ENCODE results near the gene FLNB. TPM values are rescaled to one million over a fixed set of nuclear protein-coding genes. Genes with fewer than 3 reads are reported as not detected.
"Not testable (repeated sequence)": the region's sequence is repeated elsewhere in the genome, so short reads cannot be mapped to it uniquely, and the experiment has no call there.

FLNB gene
- total RNA-seq, 2 donors from 2014 or later, result 28.0 to 94.4 TPM

- DNase-seq (no peak), ATAC-seq (no peak)
- intact Hi-C loops (cut with DNase I), result no loop called here
Observed at GRCh38 chr3:57980416-57980815, 27.8 kb upstream of the FLNB start.

- DNase-seq, result no peak
- no peak for ATAC-seq
- intact Hi-C loops (cut with DNase I), result no loop called here
Observed at GRCh38 chr3:57981483-57982087, 26.6 kb upstream of the FLNB start.

- ATAC-seq (no peak), DNase-seq (no peak)
- intact Hi-C loops (cut with DNase I), result no loop called here
Observed at GRCh38 chr3:57982561-57983243, 25.5 kb upstream of the FLNB start.

- DNase-seq, result peak; percentile 80
Observed at GRCh38 chr3:57983734-57984518, 24.3 kb upstream of the FLNB start.

GRCh38 chr3:57985176-57985983 lies 22.8 kb upstream of the FLNB start:
- intact Hi-C loops (cut with DNase I), result no loop called here
- DNase-seq (no peak), ATAC-seq (no peak)

More at GRCh38 chr3:57983734-57984518, 24.3 kb upstream of the FLNB start:
- peak; percentile 88 to 97 for ATAC-seq
- intact Hi-C loops (cut with DNase I), result no loop called here

GRCh38 chr3:57985984-57986246 lies 22.3 kb upstream of the FLNB start:
- ATAC-seq, result no peak
- intact Hi-C loops (cut with DNase I), result no loop called here
- DNase-seq, result no peak

- no peak for ATAC-seq
- intact Hi-C loops (cut with DNase I), result no loop called here
- no peak for DNase-seq
Observed at GRCh38 chr3:57986261-57986660, 22.0 kb upstream of the FLNB start.

- intact Hi-C loops (cut with DNase I); ATAC-seq; DNase-seq: not testable (repeated sequence)
Observed at GRCh38 chr3:57989198-57989597, 19.0 kb upstream of the FLNB start.

- intact Hi-C loops (cut with DNase I), result no loop called here
- DNase-seq, result no peak
- ATAC-seq, result no peak
Observed at GRCh38 chr3:57989646-57990045, 18.6 kb upstream of the FLNB start.

- ATAC-seq (peak; percentile 44 to 73), DNase-seq (no peak)
- intact Hi-C loops (cut with DNase I), result no loop called here
Observed at GRCh38 chr3:57992452-57993213, 15.6 kb upstream of the FLNB start.

- DNase-seq, result no peak
- ATAC-seq, result peak; percentile 78 to 85
- intact Hi-C loops (cut with DNase I), result no loop called here
Observed at GRCh38 chr3:57998366-57999283, 9.6 kb upstream of the FLNB start.

- intact Hi-C loops (cut with DNase I), result no loop called here
- no peak for DNase-seq
- peak in 1 of 2 donors; percentile 30 for ATAC-seq
Observed at GRCh38 chr3:57999417-58000115, 8.7 kb upstream of the FLNB start.

- ATAC-seq (no peak), DNase-seq (no peak)
- intact Hi-C loops (cut with DNase I), result no loop called here
Observed at GRCh38 chr3:58000306-58001085, 7.7 kb upstream of the FLNB start.

GRCh38 chr3:58001086-58001467 lies 7.1 kb upstream of the FLNB start:
- intact Hi-C loops (cut with DNase I), result no loop called here
- ATAC-seq, result no peak
- no peak for DNase-seq

- intact Hi-C loops (cut with DNase I), result no loop called here
- DNase-seq, result no peak
- ATAC-seq, result no peak
Observed at GRCh38 chr3:58001979-58002378, 6.2 kb upstream of the FLNB start.

- ATAC-seq, result no peak
- intact Hi-C loops (cut with DNase I), result no loop called here
- no peak for DNase-seq
Observed at GRCh38 chr3:58003093-58003492, 5.1 kb upstream of the FLNB start.

- ATAC-seq (no peak), DNase-seq (no peak)
- intact Hi-C loops (cut with DNase I), result no loop called here
Observed at GRCh38 chr3:58004973-58005372, 3.2 kb upstream of the FLNB start.
